ENCODE data around the gene RGL4.
A peak's percentile ranks its signal among the peaks of the same experiment; 100 is the strongest.

RGL4 gene

DNA sequence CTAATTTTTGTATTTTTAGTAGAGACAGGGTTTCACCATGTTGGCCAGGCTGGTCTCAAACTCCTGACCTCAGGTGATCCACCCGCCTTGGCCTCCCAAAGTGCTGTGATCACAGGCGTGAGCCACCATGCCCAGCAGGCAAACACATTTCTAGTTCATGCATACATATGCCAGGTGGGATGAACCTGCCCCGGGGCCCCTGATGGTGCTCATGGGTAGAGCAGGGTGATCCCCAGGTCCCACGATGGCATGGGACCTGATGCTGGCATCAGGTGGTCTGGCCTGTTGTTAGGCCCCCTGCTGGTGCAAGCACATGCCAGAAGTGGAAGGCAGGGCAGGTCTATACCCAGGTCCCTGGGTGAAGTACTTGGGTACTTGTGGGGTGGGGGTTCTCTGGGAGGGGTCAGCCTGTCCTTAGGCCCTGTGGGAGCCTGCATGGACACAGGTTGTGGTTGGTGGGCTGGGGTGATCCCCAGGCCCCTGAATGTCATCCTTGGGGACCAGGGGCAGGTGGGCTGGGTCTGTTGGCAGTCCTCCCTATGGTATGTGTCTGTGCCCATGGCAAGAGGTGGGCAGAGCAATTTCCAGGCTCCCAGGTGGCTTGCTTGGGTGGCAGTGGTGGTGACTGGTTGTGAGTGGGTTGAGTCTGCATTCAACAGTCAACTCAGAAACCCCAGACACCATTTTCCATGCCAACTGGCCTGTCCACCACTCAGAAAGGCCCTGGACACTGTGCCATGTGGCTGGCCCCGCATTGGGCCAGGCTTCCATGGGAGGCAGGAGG lies 9.6 kb upstream of the RGL4 start:
- DNase-seq: no peak

GRCh38 chr22:23682077-23682476 lies 8.7 kb upstream of the RGL4 start:
- no peak for DNase-seq

GRCh38 chr22:23682827-23683355 lies 7.9 kb upstream of the RGL4 start:
- DNase-seq: no peak

DNA sequence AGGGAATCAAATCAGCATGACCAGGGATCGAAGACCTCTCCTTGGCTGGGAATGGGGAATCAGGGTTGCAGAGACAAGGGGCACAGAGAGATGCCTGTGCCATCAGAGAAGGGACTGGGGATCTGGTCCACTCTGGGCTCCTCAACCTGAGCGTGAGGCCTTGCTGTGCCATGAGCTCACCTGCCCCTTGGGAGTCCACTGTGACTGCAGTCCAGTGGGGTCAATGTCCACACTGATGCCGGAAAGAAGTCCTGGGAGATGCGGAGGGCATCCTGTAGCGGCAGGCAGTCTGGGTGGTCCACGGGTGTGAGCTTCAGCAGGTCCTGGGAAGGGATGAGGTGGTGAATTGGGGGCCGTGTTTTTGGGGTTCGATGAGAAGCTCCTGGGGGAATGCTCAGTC lies 7.3 kb upstream of the RGL4 start:
- DNase-seq: no peak

GRCh38 chr22:23684026-23684425 lies 6.8 kb upstream of the RGL4 start:
- DNase-seq: peak in 1 of 2 experiments; percentile 51

- peak in 1 of 2 experiments; percentile 58 for DNase-seq
These were observed 6.2 kb upstream of the RGL4 start for GRCh38 chr22:23684561-23685031.

- DNase-seq: peak in 1 of 2 experiments; percentile 64
These were observed 5.5 kb upstream of the RGL4 start for GRCh38 chr22:23685205-23685784.

- no peak for DNase-seq
These were observed 4.3 kb upstream of the RGL4 start for GRCh38 chr22:23686416-23687024.

DNA sequence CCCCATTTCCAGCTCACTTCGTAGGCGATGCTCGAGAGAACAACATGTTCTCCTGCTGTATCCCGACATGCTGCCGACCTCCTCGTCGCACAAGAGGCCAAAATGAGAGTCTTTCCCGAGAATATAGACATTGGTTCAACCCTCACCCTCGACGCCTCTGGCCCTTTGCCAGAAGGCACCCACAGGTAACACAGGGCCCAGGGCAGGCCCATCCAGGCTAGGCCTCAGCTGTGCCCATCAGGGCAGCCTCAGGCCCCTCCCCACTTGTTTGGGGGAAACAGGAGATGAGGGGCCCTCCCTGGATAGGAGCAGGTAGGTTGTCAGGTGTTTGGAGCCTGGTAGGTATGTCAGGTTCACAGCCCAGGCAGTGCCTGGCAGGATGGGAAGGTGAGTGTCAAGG lies 2.7 kb upstream of the RGL4 start:
- DNase-seq: no peak

GRCh38 chr22:23688571-23688970 lies 2.2 kb upstream of the RGL4 start:
- DNase-seq: no peak

DNA sequence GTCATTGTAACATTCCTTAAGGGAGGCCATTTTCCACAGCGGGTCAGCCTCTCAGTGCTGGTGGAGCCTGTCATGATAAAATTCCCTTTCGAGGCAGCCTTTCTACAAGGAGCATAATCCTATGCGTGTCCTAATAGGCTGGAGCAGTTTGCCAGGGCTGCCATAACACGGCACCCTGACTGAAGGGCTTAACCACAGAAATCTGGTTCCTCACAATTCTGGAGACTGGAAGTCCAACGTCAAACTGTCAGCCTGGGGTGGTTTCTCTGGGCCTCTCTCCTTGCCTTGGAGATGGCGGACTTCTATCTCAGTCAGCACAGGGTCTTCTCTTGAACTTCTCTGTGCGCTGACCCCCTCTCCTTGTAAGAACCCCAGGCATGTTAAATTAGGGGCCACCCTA lies 1.4 kb upstream of the RGL4 start:
- no peak for DNase-seq

DNA sequence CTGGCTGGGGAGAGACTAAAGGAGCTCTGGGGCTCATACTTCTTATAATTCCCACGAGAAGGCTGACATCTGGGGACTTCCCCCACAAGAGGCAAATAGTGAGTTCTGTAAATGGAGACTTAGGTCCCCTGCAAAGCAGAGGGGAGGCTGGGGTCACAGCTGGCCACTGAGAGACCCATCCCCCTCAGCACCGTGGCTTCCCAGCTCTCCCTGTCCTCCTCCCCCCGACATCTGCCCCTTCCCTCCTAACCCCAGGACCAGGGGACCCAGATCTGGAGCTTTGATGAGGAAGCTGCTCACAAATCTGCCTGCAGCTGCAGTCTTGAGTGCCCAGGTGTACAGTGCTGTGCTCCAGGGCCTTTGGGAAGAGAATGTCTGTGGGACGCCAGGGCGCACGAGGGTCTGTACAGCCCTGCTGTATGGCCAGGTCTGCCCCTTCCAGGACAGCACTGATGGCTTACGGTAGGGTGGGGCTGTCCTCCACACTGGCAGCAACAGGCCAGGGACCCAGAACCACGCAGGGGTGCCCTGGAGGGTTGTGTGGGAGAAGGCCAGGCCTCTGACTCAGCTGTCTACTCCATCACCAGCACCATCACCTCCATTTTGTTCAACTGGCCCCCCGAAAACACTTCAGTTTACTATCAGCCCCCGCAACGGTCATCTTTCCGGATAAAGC lies 1.1 kb downstream of the RGL4 start:
- no peak for DNase-seq

- no peak for DNase-seq
These were observed 1.9 kb downstream of the RGL4 start for GRCh38 chr22:23692598-23693291.

DNA sequence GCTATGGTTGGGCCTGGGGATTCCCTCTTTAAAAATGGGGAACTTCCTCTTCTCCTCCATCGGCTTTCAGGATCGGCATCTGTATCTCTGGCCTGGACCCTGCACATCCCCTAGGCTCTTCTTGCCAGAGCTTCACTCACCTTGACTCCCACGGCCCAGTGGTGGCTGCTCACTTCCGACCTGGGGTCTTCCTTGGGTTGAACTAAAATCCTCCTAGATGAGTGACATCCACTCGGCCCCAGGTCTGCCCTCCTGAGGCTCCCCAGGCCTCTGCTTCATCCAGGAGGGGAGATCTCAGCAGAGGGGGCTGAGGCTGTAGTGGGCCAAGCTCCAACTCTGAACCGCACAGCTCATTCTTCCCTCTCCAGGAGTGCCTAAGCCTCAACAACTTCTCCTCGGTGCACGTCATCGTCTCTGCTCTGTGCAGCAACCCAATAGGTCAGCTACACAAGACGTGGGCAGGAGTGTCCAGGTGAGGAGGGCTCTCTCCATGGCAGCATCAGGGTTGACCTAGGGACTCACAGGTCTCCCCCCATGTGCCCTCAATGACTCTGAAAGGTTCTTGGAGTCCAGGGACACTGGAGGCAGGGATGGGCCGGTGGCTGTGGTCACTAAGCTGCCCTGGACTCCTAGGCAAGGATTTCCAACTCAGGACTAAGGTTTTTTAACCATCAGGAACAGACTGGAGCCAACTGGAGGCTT lies 3.3 kb downstream of the RGL4 start:
- no peak for DNase-seq

DNA sequence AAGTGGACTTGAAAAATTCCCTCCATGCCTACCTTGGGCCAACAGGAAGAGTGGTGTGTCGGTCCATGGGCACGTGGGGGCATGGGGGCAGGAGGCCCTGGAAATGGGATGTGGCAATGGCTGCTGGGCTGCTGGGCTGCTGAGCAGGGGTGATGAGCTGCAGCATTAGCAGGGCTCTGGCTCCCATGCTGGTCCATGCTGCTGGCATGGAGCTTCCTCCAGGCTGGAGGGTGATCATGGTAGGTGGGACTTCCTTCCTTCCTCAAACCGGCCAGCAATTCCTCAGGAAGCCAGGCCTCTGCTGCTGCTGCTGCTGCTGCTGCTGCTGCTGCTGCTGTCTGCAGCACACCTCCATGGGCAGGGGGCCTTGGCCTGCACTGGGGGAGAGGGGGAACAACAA lies 4.3 kb downstream of the RGL4 start:
- DNase-seq: no peak

DNA sequence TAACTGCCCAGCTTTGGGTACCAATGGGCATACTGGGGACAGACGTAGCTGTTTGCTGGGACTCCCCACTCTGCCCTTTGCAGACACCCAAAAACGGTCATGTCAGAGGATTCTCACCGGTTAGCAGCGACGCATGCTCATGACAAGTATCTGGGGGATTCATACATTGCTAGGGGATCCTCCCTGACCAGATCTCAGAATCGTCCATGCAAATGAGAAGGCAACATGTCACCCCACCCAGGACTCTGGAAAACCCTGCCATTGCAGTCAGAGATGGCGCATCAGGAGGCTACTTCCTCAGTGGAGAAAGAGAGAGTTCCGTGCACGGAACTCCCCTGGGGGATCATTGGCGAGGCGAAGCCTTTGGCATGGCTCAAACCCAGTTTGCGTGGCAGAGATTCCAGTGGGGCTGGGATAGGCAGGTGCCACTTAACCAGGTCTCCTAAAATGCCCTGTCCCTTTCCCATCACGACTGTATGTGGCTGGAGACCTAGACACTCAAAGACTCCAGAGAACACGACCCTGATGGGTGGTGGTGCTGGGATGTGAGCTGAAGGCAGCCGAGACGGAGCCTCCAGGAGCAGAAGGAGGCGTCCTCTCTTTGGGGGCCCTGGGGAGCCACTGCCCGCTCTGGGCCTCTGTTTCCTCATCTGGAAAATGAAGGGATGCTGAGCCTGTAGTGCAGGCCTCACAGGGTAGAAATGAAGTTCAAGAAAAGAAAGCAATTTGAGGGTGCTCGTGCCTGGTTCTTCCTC lies 4.9 kb downstream of the RGL4 start:
- no peak for DNase-seq

- no peak for DNase-seq
These were observed 5.6 kb downstream of the RGL4 start for GRCh38 chr22:23696326-23696851.

DNA sequence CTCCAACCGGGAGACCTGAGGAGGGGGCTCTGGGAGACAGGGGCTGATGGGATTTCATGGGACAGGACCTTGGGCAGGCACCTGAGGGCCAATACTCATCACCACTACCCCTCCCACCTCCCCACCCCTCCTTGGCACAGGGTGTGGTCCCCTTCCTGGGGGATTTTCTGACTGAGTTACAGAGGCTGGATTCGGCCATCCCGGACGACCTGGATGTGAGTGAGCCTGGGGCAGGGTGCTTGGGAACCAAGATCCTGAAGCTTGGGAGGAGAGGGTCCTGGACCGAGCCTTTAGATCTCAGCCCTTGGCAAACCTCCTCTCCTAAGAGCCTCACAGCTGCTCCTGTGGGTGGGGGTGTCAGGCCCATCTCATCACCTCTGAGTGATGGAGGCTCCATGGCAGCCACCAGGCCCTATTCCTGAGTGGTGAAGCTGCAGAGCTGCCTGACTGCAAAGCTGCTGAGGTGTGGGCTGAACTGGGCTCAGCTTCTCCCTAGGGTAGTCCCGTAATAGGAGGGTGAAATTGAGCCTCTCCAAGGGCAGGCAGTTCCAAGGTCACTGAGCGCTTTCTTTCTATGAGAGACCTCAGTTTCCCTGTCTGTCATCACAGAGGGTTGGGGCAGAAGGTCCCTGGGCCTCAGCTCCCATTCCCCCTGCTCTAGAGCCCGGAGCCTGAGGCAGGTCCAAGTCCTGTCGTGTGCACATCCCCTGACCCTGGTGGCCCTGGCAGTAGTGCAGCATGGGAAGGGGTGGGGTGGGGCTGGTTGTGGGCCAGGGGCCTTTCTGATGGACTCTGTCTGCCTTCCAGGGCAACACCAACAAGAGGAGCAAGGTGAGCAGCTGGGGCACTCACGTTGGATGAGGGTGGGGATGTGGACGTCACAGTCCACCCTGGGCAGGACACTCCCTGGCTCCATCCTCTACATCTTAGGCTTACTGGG lies 6.5 kb downstream of the RGL4 start:
- DNase-seq: no peak

DNA sequence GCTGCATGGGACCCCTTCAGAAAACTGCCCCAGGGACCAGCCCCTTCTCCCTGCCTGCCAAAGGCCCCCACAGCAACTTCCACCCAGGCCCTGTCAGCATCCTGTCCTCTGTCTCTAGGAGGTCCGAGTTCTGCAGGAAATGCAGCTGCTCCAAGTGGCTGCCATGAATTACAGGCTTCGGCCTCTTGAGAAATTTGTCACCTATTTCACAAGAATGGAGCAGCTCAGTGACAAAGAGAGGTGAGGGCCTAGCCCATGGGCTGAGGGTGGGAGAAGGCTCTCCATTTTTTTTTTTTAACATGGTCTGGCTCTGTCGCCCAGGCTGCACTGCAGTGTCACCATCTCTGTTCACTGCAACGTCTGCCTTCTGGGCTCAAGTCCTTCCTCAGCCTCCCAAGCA lies 7.3 kb downstream of the RGL4 start:
- DNase-seq: no peak
